GM19238 (cell line): ENCODE data around the gene NR1D1.

Experiments used
- DNase-seq: peaks from one replicate; pipeline ENCODE4 v3.0.0; 2011; ENCODE audit warnings: low spot score; ENCODE audit not compliant: insufficient read length

The NR1D1 gene

DNA sequence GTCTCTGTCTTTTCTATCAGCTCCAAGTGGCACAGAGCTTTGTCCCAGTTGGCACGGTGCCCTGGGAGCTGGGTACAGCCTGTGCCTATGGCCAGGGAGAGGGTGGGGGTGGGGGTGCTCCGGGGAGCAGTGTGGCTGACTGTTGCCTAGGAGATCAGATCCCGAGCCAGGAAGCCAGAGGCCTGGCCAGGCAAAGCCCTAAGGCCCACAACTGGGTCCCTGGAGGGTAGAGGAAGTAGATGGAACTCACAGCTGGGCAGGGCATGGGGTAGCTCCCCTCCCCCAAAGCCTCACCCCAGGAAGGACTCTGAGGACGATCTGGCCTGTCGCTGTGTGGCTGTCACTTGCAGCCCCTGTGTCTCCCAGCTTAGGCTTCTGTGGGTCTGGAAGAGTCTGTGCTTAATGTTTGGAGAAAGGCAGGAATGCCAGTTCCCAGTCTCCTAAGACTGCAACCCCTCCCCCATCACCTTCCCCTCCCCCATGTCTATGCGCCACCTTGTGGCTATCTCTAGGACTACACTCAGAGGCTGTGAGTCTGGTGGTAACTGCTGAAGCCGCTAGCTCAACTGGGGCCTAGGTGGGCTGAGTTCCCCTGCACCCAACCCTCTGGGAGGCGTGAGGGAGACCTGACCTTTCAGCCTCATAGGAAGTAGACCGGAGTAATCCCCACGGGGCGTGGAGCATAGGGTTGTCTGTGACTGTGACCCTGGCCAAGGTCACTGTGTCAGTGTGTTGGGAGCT, 25.0 kb downstream of the NR1D1 start:
- peak; percentile 47 for DNase-seq

DNA sequence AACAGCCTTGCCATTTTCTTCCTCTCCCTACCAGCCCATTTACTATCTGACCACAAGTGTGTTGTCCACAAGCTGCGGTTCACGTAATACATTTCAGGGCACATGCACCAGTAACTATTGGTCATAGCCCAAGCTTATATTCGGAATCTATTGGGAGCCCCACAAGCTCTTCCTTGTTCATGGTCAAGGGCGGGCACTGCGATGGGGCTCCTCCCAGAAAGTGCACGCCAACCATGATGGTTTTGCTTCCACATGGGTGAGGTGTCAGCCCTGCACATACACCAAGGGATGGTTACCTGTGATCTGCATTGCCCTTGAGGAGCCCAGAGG, 25.6 kb downstream of the NR1D1 start:
- no peak for DNase-seq

DNA sequence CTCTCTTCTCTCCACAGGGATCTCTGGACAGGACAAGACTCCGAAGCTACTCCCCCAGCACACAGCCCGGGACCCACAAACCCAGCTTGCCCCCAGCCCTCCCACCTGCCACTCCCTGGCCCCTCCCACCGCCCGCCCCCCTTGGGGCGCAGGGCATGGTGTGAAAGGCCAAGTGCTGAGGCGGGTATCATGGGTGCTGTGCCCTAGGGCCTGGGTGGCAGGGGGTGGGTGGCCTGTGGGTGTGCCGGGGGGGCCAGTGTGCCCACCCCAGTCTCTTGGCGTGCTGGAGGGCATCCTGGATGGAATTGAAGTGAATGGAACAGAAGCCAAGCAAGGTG, 26.2 kb downstream of the NR1D1 start:
- no peak for DNase-seq

DNA sequence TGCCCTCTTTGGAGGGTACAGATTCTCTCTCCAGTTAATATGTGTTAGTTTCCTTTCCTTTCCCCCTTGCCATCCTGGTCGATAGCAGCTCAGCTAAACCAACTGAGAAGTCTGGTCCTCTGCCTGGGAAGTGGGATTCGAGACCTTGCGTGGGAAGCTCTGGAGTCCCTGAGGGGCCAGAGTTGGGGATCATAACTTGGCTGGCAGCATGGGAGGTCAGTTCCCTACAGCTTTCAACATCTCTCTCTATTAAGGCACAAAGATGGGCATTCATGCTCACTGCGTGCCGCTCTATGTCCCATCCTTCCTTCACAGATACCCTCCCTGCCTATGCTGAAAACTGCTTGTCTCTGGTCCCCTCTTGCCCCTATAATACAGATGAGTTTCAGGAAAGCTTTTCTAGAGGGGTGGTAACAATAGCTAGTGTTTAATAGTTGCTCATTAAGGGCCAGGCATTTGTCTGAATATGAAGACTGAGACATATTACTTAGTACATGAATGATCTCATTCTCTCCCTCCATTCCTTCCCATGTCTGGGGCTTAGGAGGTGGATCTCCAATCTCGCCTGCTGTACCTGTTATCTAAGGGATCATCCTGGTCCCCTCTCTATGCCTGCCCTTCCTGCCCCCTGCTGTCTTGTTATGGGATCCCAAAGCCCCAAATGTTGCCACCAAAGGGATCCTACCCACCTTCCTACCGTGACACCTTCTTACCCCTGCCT, 26.8 kb downstream of the NR1D1 start:
- no peak for DNase-seq

DNA sequence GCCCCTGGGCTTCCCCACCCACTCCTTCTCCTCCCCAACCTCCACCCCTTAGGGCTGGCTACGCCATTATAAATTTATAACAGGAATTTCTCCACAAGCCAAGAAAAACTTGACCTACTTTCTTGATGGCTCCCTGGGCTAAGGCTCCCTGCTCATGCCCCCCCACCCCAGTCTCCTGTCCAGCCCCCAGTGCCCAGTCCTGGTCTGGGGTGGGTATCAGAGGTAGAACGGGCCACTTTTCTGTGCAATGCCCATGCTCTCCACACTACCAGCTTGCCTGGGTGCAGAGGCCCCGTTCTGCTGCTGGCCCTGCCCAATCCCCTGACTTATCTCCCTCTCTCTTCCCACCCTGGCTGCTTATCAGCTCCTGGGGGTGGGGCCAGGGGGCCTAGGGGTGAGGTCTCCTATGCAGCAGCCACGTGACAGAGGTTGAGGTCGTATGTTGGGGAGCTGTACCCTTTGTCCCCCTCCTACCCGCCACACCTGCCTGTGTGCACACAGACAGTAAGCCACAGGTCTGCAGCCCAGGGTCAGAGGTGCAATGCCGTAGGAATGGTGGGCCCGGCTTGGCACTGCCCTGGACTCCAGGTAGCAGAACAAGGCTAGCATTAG, 27.5 kb downstream of the NR1D1 start:
- DNase-seq = no peak

DNA sequence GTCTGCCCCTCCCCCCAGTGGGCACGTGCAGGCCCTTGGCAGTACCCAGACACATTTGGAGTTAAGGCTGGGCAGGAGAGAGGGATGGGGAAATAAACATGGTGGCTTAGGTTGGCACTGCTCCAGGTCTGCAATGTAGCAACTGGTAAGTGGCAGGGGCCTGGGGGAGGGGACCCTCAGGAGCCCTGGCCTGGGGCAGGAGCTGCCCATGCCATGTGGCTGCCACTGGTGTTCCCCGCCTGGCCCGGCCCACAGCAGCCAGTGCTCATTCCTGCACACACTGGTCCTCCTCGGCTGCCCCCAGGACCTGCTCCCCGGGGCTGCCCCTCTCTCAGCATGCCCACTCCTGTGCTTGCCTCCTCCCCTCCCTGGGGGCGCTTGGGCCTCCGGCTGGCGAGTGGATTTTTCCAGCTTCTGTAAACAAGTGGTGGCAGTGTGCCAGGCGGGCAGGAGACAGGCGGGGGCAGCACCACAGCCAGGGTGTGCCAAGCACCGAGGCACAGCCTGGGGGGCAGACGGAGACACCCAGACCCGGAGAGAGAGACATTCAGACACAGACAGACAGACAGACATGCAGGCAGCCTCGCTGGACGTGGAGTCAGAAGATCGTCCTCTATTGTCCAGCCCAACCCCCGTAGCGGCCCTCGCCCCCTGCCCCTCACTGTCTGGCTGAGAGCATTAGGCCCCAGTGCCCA, 28.2 kb downstream of the NR1D1 start:
- no peak for DNase-seq

DNA sequence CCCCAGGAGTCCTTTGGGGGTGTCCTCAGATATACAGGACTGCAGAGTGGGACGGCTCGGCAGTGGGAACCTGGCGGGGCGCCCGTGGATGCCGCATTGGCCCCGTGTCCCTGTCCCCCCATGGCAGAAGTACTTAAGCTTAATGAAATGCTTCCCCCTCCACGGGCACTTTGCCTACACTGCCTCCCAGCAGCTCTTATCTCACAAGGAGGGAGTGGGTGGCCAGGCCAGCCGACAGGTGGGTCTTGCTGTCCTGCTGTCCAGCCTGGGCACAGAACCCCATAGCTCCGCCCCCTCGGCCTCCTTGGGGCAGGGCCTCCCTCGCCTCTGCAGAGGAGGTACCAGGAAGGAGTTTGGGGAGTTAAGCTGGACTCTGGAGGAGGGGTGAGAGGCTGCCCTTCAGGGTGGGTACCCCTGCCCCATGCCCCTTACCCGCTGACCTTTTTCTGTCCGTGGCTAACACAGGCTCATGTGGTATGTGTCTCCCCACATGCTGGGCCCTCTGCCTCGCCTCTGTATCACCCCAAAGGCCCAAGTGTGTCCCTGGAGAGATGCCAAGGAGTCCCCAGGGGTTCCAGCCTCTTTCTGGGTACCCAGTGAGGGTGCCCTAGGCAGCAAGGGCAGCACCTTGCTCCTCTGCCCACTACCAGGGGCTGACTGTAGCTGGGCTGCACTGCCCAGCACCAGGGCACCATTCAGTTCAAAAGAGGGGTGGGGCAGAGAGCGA, 28.9 kb downstream of the NR1D1 start:
- DNase-seq = no peak

DNA sequence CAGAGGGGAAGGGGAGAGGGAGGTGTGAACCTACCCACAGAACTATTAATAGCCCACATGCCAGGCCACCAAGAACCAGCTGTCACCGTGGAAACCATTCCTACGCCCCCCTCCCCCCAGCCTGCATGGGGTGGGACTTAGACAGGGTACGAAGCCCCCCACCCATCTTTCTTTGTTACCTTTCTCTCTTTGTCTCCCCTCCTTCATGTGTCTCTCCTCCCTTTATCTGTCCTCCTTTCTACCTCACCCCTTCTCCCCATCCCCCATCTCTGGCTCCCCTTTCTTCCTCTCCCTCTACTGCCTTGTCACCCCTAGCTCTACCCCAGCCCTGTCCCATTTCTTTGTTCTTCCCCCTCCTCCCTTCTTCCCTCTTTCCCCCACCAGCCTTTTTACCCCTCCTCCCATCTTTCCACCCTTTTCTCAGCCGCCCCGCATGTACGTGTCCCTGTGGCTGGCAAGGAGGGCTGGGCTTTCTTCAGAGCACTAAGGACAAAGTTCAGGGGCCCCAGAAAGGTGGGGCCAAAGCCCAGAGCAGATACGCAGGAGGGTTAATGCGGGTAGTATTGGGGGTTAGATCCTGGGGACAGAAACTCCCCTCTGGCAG, 29.6 kb downstream of the NR1D1 start:
- no peak for DNase-seq

DNA sequence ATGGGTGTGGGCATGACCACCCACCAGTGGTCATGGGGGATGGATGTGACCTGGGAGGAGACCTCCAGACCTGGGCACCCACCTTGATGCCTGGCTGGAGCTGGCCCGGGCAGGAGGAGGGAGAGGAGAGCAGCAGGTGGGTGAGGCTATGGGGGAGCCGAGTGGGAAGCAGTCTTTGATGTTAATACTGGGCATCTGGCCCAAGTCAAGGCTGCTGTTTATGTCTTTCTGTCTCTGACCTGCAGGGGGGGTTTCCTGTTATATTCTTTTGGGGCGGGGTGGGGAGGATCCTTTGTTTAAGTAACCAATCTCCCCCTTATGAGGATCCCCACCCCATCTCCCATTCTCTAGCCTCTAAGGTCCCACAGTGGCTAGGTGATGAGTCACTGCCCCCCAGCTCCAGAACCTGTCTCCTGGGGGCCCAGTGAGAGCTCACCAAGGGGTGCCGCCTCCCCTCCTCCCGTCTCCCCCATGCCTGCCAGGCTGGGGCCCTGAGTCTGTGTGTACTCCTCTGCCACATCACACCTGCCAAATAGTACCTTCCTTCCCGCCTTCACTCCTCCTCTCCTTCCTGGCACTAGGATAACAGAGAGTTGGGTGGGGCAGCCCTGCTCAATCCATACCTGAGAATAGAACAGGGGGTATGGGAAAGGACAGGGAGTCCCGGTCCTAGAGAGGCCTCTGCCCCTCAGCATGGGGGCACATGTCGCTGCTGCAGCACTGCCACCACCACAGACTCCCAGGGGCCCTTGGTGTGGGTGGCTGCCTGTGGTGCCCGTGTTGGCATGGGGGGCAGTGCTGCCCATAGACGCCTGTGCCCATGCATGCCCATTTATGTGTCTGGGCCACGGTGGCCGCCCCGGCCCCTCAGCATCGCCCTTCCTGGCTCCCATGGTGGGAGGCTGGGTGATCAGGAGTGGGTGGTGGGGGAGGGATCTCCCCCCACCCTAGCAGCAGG, 30.4 kb downstream of the NR1D1 start:
- no peak for DNase-seq

DNA sequence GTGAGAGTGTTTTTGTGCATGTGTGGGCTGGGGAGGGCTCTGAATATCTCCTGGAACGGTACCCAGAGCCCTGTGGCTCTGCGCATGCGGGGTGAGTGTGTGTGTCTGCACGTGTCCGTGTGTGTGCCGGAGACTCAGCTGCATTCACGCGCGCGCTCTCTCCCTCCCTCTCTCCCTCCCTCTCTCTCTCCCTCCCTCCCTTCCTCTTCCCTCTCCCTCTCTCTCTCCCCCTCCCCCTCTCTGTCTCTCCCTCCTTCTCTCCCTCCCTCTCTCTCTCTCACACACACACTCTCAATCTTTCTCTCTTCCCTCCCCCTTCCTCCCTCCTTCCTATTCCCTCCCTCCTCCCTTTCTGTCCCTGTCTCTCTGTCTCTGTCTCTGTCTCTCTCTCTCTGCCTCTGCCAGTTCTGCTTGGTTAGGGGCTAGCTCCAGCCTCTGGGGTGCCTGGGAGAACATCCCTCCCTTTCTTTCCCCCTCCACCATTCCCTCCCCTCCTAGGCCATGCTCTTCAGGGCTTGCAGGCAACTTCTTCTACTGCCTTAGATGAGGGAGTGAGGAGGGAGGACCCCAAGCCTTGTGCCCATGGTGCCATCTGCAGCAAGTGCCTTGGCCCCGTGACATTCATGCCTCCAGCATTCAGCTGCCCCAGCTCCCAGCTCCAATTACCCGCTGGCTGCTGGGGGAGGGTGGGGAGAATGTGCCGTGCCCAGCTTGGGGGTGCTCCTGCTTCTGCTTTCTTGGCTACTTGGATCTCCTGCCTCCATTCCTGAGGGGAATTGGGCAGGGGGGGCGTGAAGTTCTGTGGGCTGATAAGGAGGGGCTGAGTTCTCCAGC, 31.3 kb downstream of the NR1D1 start:
- DNase-seq = peak; percentile 42

DNA sequence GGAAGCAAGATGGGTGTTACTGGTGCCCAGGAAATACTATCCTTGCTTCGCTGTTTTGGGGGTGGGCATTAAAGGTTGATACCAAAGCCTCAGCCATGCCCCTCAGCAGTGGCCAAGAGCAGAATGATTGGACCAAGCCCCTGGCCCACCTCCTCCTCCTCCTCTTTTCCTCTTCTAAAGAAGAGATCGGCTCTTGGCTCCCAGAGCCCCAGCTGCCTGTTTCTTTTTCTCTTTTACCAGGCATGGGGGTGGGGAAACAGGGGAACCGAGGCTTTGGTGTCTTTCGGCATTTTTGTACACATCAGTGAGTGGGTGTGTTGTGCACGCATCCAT, 31.8 kb downstream of the NR1D1 start:
- no peak for DNase-seq

DNA sequence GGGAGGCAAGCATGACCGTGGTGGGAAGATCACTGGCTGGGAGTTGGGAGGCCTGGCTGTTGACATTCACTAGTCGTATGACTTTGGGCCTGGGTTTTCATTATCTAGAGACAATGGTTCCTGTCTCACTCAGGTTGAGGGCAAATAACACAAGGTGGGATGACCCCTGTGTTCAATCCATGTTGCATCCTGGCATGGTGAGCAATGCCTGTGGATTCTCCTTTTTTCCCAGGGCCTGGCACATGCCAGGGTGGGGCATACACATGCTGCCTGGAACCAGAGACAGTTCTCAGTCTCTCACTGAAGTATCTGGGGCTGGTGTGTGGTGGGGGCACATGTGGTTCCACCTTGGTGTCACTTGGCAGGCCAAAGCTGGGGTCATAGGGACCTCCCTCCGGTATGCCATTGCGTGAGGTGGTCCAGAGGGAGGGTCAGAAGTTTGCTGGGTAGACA, 32.2 kb downstream of the NR1D1 start:
- DNase-seq = no peak

DNA sequence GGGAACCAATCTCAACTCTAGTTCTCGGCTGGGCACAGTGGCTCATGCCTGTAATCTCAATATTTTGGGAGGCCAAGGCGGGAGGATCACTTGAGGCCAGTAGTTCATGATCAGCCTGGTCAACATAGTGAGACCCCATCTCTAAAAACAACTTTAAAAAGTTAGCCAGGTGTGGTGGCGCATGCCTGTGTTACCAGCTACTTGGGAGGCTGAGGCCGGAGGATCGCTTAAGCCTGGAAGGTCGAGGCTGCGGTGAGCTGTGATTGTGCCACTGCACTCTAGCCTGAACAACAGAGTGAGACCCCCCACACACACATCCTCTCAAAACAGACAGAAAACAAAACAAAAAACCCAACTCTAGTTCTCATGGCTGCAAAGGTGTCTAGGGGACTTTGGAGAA, 32.7 kb downstream of the NR1D1 start:
- DNase-seq = no peak

DNA sequence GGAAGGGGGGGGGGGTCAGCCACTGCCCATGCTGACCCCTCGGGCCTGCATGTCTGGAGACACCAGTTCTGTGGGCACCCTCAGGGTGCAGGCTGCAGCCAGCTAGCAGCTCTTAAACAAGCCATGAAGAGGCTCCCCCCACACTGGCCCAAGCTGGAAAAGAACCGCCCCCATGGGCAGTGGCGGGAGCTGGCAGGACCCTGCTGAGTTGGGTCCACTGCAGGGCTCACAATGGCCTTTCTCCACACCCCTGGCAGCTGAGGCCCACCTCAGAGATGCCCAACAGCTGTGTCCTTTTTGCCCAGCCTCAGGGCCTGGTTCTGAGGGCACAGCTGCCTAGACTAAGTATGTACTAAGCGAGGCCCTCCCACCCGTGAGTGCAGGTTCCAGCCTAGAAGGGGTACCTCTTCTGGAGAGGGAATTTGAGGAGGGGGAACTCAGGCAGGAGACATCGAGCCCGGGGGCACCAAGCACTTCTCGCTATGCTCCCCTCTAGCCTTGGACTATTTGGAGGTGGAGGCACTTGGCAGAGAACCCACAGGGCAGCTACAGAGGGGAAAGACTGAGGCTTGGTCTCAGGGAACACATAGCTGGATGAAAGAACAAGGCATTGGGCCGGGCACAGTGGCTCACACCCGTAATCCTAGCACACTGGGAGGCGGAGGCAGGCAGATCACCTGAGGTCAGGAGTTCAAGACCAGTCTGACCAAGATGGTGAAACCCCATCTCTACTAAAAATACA, 34.4 kb downstream of the NR1D1 start:
- no peak for DNase-seq

DNA sequence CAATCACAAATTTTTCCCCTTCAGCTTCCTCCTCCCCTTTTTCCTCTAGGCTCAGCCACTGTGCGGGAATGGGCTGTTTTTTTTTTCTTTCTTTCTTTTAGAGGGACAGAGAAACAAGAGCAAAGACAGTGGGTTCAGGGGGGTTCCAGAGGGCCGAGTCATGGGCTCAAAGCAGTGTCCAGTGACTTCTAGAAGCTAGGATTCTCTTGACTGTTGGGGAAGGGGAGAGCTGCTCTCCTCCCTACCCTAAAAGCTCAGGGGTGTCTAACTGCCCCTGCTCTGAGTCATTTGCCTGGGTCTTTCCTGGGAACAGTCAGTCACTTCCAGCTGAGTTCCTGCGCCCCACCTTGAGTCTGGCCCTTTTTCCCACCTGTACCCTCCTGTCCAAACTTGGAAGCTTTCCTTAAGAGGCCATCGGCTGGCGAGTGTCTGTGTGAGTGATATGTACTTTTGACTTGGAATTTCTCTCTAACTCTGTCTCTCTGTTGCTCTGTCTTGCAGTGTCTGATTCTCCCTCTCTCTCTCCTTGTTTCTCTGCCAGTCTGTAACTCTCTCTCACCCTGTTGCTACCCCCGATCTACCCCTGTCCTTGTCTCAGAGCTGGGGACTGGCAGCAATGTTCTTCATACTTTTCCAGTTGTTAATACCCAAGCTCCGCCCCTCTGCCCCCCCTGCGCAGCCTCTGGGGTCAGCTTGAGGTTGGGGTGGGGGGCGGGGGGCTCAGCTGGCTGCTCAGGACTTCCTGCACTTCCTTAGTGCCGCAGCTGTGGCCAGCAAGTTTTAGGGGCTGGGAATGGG, 35.2 kb downstream of the NR1D1 start:
- no peak for DNase-seq

DNA sequence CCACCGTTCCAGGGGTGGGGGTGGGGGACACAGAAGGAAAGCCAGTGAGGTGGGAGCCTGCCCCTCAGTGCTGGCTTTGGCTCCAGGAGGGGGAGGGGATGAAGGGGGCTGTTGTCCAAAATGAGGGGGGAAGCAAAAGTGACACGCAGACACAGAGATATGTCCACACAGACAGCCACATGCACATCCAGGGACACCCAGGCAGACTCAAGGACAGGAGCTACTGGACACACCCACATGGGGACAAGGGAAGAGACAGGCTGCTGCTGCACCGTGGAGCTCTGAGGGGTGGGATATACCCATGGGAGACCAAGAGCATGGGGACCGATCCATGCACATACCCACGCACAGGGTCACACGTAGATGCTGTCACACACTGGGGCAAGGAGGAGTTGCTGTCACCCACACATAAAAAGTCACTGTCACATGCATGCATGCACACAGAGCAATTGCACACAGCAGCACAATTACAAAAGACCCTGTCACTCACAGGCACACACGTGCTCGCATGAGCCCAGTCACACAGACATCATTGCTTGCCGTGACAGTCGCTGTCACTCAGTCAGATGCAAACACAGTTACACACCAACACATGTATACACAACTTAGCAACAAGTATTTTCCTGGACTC, 36.4 kb downstream of the NR1D1 start:
- no peak for DNase-seq

DNA sequence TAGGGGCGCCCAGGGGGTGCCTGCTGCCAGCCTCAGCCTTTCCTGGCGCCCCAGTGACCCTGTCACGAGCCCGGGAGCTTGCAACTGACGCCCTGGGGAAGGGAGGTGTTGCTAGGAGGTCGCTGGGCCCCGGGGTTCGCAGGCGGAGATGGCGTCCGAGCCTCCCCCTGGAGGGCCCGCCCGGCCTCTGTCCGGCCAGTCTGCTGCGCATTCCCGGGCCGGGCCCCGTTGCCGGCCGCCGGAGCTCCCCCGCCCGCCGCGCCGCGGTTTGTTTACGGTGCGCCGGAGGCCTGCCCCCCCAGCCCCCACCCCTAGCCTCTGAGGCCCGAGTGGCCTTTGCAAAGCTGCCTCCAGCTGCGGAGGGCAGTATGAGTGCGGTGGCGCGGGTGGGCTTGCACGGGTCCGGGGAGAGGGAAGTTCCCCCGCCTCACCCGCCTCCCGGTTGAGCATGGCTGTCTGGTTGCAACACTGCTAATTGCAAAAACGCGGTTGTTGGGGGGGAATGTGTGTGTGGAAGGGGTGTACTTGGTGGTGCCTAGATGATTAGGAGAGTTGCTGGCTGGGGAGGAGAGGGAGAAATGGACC, 37.1 kb downstream of the NR1D1 start:
- DNase-seq = peak; percentile 40
